AG09319 (cell line): Measurements from ENCODE around the gene ABCA1.
"Not testable (repeated sequence)": the region's sequence is repeated elsewhere in the genome, so short reads cannot be mapped to it uniquely, and the experiment has no call there.

ENCODE experiments used
- DNase-seq: peaks from one replicate; pipeline ENCODE4 v3.0.0-alpha.2; 2010; ENCODE audit warnings: low read depth; ENCODE audit errors: extremely low read depth
- TF ChIP-seq, protein P1 (sequence below): IDR thresholded peaks from 2 replicates; pipeline ENCODE4 v1.5.1; 2011; ENCODE audit warnings: low read depth, mild to moderate bottlenecking, inconsistent platforms, low read length, moderate library complexity

The ABCA1 gene

DNA sequence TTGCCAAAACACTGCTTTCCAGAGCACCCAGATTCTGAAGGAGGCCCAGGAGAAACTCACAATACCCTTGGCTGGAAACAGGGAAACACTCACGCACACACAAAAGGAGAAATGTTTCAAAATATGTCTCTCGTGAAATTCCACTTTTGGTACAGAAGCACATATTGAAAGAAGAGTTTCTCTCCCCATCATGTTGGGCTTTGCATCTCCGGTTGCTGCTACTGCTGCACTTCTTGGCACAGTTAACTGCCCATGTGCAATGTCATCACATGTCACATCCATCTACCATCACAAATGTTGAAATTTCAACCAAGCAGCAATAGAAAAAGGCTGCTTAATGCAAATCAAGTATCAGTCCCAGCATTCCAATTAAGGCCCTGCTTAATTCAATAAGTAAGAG, 72.1 kb downstream of the ABCA1 start:
- TF ChIP-seq, protein P1, sequence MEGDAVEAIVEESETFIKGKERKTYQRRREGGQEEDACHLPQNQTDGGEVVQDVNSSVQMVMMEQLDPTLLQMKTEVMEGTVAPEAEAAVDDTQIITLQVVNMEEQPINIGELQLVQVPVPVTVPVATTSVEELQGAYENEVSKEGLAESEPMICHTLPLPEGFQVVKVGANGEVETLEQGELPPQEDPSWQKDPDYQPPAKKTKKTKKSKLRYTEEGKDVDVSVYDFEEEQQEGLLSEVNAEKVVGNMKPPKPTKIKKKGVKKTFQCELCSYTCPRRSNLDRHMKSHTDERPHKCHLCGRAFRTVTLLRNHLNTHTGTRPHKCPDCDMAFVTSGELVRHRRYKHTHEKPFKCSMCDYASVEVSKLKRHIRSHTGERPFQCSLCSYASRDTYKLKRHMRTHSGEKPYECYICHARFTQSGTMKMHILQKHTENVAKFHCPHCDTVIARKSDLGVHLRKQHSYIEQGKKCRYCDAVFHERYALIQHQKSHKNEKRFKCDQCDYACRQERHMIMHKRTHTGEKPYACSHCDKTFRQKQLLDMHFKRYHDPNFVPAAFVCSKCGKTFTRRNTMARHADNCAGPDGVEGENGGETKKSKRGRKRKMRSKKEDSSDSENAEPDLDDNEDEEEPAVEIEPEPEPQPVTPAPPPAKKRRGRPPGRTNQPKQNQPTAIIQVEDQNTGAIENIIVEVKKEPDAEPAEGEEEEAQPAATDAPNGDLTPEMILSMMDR, result no peak
- no peak for DNase-seq

DNA sequence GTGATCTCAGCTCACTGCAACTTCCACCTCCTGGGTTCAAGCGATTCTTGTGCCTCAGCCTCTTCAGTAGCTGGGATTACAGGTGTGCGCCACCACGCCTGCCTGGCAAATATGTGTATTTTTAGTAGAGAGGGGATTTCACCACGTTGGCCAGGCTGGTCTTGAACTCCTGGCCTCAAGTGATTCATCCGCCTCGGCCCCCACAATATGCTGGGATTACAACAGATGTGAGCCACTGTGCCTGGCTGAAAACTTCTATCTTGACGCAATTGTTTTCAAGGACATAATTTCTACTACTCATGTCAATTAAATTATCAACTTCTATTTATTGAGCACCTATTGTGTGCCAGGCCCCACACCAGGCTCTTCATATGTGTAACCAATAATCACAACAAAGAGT, 72.7 kb downstream of the ABCA1 start:
- DNase-seq, result not testable (repeated sequence)

DNA sequence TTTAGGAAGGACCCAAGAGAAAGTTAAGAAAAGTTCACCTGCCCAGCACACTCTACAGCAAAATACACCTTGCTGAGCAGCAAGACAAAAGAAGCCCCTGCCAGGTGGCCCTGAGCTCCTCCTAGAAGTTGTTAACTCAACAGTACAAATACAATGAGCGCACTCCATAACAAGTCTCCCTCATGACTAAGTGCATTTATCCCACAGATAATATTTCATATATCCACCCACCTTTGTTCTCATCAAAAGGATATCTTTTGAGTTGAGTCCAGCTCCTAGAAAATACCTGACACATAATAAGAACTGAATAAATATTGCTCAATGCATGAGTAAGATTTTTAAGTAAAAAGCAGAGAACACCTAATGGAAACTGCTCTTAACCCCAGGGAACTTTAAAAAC, 73.3 kb downstream of the ABCA1 start:
- TF ChIP-seq, protein P1, result no peak
- DNase-seq, result no peak

DNA sequence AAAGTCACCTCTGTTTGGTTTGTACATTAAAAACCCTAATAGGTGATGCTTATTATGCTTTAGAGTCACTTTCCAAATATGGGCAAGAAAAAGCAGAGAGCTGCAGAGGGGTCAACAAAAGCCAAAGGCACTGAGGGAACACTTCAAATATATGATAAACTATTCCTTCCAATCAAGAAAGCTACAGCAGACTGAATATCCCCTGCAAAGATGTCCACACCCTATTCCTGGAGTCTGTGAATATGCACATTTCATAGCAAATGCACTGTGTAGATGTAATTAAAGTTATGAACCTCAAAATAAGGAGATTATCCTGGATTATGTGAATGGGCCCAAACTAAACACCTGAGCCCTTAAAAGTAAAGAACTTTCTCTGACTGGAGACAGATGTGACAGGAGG, 74.3 kb downstream of the ABCA1 start:
- no peak for DNase-seq
- TF ChIP-seq, protein P1, result no peak

DNA sequence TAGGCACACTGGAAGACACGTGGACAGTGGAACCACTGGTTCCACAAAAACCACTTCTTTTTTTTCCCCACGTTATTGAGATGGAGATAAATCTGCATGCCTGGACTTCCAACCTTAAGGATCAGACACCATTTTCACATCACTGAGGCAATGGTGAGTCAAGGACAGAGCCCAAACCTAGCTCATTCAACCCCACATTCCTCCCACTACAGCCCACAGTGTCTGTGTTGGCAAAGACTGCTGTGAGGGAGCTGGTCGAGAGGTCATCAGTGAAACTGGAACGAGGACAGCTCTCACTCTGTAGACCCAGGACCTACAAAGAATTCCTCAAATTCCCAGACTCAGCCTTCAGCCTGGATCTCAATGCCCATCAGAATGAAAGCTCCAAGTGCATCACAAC, 74.8 kb downstream of the ABCA1 start:
- TF ChIP-seq, protein P1, result no peak
- no peak for DNase-seq

DNA sequence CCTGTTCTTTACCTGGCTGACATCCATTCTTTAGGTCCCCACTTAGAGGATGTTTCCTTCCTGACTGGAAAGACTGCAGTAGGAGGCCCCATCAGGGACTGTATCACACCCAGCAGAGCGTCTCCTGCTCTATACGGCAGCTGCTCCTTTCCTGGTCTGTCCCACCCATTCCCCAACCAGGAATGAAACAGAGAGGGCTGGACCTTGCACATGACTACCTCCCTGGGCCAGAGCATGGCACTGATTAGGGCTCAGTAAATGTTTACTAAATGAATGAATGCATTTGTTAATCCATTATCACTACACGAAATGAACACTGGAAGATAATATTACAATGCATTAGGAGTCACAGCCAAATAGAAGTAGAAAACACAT, 76.4 kb downstream of the ABCA1 start:
- TF ChIP-seq, protein P1, result no peak
- DNase-seq, result no peak

DNA sequence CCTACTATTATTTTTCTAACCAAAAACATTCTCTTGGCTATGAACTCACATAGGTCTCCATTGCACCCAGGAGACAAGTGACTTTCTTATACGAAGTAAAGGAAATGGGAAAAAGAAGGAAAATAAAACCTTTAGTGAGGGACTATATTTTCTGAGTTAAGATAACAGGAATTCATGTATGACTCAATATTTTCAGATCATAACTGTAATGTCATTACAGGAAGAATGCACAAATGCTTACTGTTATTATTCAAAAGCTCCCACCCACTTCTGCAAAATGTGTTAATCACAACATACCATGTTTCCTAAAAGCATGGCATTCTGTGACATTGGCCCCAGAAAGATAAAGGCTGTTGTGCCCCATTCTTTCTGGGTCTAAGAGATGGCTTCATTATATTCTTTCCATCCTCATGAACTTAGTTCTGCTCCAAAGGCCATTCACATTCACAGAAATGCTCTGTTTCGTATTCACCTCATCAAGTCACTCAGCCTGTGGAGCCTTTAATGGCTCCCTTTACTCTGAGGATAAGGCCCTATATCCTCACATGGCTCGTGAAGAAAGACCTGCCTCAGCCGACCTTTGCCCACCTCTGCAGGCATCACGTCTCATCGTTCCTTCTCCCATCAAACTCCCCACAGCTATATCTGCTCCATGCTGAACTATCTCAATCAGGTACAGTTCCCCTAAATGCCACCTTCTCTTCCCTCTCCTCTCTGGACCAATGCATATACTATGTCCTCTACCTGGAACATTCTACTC, 77.0 kb downstream of the ABCA1 start:
- TF ChIP-seq, protein P1, result no peak
- DNase-seq, result no peak

DNA sequence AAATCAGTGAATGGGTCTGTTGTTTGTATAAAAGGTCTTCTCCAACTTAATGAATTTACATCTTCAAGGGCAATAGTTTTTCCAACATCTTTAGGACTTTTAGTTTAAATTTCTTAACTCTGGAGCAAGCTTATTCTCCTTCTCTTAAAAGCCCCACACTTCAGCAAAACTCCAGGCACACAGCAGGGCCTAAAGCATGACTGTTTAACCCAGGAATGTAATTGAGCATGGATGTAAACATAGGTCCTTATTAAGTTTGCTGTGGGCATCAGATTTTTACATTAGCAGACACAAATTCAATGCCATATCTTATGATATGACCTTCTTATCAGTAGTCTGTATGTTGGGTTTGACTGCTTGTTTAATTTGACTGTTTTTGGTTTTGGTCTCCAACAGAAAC, 78.9 kb downstream of the ABCA1 start:
- DNase-seq, result no peak
- TF ChIP-seq, protein P1, result no peak
